Activated CD4-positive, alpha-beta T cell treated with anti-CD3 and anti-CD28 coated beads, Interleukin-2, amount 10 ng/mL, durations not matched to agents 7 days and 5 days (primary cell): Measurements from ENCODE around the gene AFF1. TPM values are rescaled to one million over a fixed set of nuclear protein-coding genes. Genes with fewer than 3 reads are reported as not detected.

ENCODE experiments used
- CTCF ChIA-PET: fragments of 350-600 bp; sonication (Branson Sonifier 250); formaldehyde crosslinking; loops from one replicate; lab custom pipeline; 2021; ENCODE audit warnings: antibody characterized with exemption; lab: Charles Lee
- POLR2A ChIA-PET: fragments of 350-600 bp; sonication (Branson Sonifier 250); formaldehyde crosslinking; loops from one replicate; lab custom pipeline; 2021; ENCODE audit warnings: antibody characterized with exemption; lab: Charles Lee
- DNase-seq: peaks from one replicate; pipeline ENCODE4 v3.0.0-alpha.2; 2020
- H3K27ac Mint-ChIP-seq: one replicate; pipeline ENCODE4 v1.8.0; 2021; ENCODE audit warnings: mild to moderate bottlenecking, moderate library complexity, mixed read lengths
- H3K27me3 Mint-ChIP-seq: one replicate; pipeline ENCODE4 v1.8.0; 2021; ENCODE audit warnings: mixed read lengths
- H3K36me3 Mint-ChIP-seq: one replicate; pipeline ENCODE4 v1.8.0; 2021; ENCODE audit warnings: low read depth, mixed read lengths
- H3K4me1 Mint-ChIP-seq: one replicate; pipeline ENCODE4 v1.8.0; 2021; ENCODE audit warnings: mixed read lengths
- H3K4me3 Mint-ChIP-seq: one replicate; pipeline ENCODE4 v1.8.0; 2021; ENCODE audit warnings: mild to moderate bottlenecking, moderate library complexity, mixed read lengths
- H3K9me3 Mint-ChIP-seq: one replicate; pipeline ENCODE4 v1.8.0; 2021; ENCODE audit warnings: mixed read lengths
- total RNA-seq, 2 experiments: library from RNA; stranded (reverse); gene quantifications; one replicate each; pipeline ENCODE4 v1.2.3, GENCODE V29; 2021

Gene AFF1
- total RNA-seq, 2 experiments from 2014 or later: 71.4 to 74.5 TPM

- DNase-seq: no peak
- H3K36me3 Mint-ChIP-seq: peaks cover 25% of the 10 kb centered on the region
- H3K27me3 Mint-ChIP-seq: no peaks in the 10 kb centered on the region
- no peaks in the 10 kb centered on the region for H3K9me3 Mint-ChIP-seq
- no peak overlapping the region for H3K27ac Mint-ChIP-seq
- ChIA-PET CTCF (no interaction called here), POLR2A (no interaction called here)
- no peak overlapping the region for H3K4me3 Mint-ChIP-seq
- peaks cover 32% of the 10 kb centered on the region for H3K4me1 Mint-ChIP-seq
Measured at GRCh38 chr4:87100168-87100567, 165.4 kb downstream of the AFF1 start.

DNA sequence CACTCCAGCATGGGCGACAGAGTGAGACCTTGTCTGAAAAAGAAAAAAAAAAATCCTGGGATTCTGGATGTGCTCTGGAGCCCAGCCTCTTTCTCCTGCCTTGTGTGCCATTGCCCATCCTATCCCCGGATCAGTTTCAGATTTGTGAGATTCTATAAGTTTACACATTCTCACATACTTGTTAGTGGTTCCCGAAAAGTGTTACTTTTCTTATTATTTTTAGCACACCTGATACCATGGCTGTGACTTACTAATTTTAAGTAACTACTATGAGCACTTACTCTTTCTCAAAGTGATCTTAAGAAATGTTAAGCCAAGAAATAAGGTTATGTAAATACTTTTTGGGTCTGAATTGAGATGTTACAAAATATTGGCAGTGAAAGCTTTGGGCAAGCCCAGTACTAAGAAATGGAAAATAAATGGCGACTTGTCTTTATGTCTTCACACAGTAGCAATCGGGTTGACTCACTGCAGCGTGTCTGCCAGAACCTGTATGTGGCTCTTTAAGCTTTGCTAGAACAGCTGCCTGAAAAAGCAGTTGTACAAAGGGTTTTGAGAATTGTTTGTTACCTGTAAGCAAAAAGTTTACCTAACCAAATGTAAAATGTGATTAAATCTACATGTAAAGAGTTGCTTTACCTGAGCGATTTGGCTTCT is 166.9 kb downstream of the AFF1 start:
- Mint-ChIP-seq H3K36me3 (peaks cover 30% of the 10 kb centered on the region), H3K9me3 (no peaks in the 10 kb centered on the region), H3K27me3 (no peaks in the 10 kb centered on the region), H3K4me1 (peaks cover 37% of the 10 kb centered on the region), H3K27ac (no peak overlapping the region), H3K4me3 (no peak overlapping the region)
- ChIA-PET POLR2A (no interaction called here), CTCF (no interaction called here)
- no peak for DNase-seq

GRCh38 chr4:87103086-87103485 is 168.3 kb downstream of the AFF1 start:
- Mint-ChIP-seq H3K9me3 (no peaks in the 10 kb centered on the region), H3K27ac (peak overlapping the region; percentile 67), H3K36me3 (peaks cover 40% of the 10 kb centered on the region), H3K27me3 (no peaks in the 10 kb centered on the region), H3K4me1 (peaks cover 41% of the 10 kb centered on the region), H3K4me3 (no peak overlapping the region)
- CTCF ChIA-PET: interaction anchor here (0.9 kb wide), 1 partner anchor 10 kb away, joined by 3 read pairs; no protein-coding TSS in a partner anchor
- POLR2A ChIA-PET: no interaction called here
- no peak for DNase-seq

DNA sequence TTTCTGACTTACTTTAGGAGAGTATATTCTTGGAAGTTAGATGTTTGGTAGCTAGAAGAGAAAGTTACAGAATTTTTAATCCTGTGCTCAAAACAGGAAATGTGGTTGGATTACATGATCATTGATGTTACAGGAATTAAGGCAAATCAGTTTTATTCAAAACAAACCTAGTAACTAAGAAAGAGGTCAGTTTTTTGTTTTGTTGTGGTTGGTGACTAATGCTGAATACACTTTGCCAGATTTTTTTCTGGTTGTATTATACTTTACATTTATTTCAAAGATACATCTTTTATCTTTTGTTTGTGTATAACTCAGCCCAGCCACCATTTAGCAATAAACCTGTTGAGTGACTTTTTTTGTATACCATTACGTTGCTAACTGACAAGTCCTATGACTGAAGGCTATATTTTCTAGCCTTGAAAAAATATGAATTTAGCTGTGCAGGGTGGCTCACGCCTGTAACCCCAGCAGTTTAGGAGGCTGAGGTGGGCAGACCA is 168.9 kb downstream of the AFF1 start:
- DNase-seq: no peak
- no peak overlapping the region for H3K4me3 Mint-ChIP-seq
- H3K4me1 Mint-ChIP-seq: peaks cover 41% of the 10 kb centered on the region
- CTCF ChIA-PET: interaction anchor here (0.5 kb wide), 1 partner anchor 151 kb away, joined by 3 read pairs; no protein-coding TSS in a partner anchor
- no peaks in the 10 kb centered on the region for H3K27me3 Mint-ChIP-seq
- H3K36me3 Mint-ChIP-seq: peaks cover 42% of the 10 kb centered on the region
- peak overlapping the region; percentile 67 for H3K27ac Mint-ChIP-seq
- POLR2A ChIA-PET: no interaction called here
- no peaks in the 10 kb centered on the region for H3K9me3 Mint-ChIP-seq

DNA sequence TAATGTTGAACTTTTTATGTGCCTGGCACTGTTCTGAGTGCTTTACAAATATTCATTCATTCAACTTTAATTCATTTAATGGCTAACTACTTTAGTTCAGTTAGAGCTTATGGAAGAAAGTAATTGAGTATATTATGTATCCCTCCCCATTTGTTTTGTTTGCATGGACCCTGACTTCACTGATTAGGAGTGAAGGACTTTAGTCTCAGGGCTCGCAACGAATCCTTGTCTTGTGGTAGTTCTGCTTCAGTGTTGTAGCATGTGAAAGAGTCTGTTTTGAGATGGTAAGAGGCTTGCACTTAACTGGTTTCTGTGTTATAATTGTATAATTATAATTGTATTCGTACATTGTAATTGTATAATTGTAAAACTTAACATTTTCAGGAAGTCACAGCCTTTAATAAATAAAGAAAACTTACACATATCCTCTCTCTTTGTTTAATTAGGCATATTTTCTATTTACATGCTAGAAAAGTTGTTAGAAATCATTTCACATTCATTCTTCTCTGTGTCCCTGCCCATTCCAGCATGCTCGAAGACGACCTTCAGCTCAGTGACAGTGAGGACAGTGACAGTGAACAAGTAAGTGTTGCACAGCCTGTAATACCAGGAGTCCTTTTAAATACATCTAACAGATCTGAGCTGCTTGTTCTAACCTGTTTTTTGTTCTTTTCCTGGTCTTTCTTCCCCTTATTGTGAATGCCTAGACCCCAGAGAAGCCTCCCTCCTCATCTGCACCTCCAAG is 170.5 kb downstream of the AFF1 start:
- no peak for DNase-seq
- Mint-ChIP-seq H3K9me3 (no peaks in the 10 kb centered on the region), H3K27me3 (no peaks in the 10 kb centered on the region), H3K36me3 (peaks cover 42% of the 10 kb centered on the region), H3K27ac (no peak overlapping the region), H3K4me3 (no peak overlapping the region), H3K4me1 (peaks cover 37% of the 10 kb centered on the region)
- ChIA-PET POLR2A (no interaction called here), CTCF (interaction anchor here (1.0 to 1.9 kb wide), 2 partner anchors 12 kb away, joined by 3 to 5 read pairs; no protein-coding TSS in a partner anchor)

DNA sequence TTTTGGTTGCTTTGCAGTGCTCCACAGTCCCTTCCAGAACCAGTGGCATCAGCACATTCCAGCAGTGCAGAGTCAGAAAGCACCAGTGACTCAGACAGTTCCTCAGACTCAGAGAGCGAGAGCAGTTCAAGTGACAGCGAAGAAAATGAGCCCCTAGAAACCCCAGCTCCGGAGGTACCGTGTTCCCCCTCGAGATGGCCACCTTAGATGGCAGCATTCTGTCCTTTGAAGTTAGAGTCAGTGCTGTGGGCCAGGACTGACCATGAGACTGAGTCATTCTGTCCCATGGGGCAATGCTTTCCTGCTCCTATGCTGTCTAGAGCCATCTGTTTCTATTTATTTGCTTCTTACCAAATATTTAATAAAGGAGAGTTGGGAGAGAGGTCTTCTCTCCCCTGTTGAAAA is 173.3 kb downstream of the AFF1 start:
- ChIA-PET CTCF (no interaction called here), POLR2A (no interaction called here)
- no peak overlapping the region for H3K4me3 Mint-ChIP-seq
- H3K27me3 Mint-ChIP-seq: no peaks in the 10 kb centered on the region
- peaks cover 50% of the 10 kb centered on the region for H3K36me3 Mint-ChIP-seq
- no peak overlapping the region for H3K27ac Mint-ChIP-seq
- peaks cover 43% of the 10 kb centered on the region for H3K4me1 Mint-ChIP-seq
- DNase-seq: no peak
- H3K9me3 Mint-ChIP-seq: no peaks in the 10 kb centered on the region

- Mint-ChIP-seq H3K27ac (no peak overlapping the region), H3K9me3 (no peaks in the 10 kb centered on the region), H3K36me3 (peaks cover 48% of the 10 kb centered on the region), H3K27me3 (no peaks in the 10 kb centered on the region), H3K4me1 (peaks cover 35% of the 10 kb centered on the region), H3K4me3 (no peak overlapping the region)
- no peak for DNase-seq
- POLR2A ChIA-PET: no interaction called here
- CTCF ChIA-PET: no interaction called here
Measured at GRCh38 chr4:87109121-87109520, 174.3 kb downstream of the AFF1 start.

DNA sequence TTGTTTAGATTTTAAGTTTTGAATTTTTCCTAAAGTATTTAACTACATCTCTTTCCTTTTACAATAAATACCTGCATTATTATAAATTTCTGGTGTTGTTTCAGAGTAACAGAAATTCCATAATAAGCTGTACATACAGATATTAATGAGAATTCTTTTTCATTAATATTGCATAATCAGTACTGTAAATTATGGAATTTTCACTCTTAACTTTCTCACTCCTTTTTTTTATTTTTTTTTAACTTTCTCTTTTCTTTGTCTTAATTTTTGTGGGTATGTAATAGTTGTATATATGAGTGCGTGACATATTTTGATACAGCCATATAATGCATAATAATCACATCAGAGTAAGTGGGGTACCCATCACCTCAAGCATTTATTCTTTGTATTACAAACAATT is 175.1 kb downstream of the AFF1 start:
- H3K4me3 Mint-ChIP-seq: no peak overlapping the region
- ChIA-PET POLR2A (no interaction called here), CTCF (no interaction called here)
- peaks cover 26% of the 10 kb centered on the region for H3K4me1 Mint-ChIP-seq
- no peak for DNase-seq
- H3K27me3 Mint-ChIP-seq: no peaks in the 10 kb centered on the region
- no peaks in the 10 kb centered on the region for H3K9me3 Mint-ChIP-seq
- H3K36me3 Mint-ChIP-seq: peaks cover 52% of the 10 kb centered on the region
- no peak overlapping the region for H3K27ac Mint-ChIP-seq

DNA sequence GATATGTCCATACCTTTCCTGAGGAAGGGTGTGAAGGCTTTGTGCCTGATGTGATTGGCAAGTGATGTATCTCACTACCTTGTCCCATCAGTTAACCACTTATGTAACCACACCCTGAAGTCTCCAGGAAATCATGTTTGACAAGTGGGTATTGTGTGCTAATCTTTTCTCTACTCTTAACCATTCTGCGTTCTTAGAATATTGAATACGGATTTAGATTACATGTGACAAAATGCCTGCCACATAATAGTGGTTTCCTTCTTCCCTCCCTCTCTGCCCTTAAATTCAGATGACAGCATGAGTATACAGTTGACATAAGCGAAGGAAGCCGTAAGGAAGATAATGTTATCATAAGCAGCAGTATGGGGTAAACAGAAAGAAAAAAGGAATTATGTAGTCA is 177.3 kb downstream of the AFF1 start:
- no peaks in the 10 kb centered on the region for H3K9me3 Mint-ChIP-seq
- no peak overlapping the region for H3K4me3 Mint-ChIP-seq
- no peak overlapping the region for H3K27ac Mint-ChIP-seq
- POLR2A ChIA-PET: no interaction called here
- CTCF ChIA-PET: no interaction called here
- no peaks in the 10 kb centered on the region for H3K27me3 Mint-ChIP-seq
- DNase-seq: no peak
- H3K4me1 Mint-ChIP-seq: peaks cover 14% of the 10 kb centered on the region
- peaks cover 57% of the 10 kb centered on the region for H3K36me3 Mint-ChIP-seq

DNA sequence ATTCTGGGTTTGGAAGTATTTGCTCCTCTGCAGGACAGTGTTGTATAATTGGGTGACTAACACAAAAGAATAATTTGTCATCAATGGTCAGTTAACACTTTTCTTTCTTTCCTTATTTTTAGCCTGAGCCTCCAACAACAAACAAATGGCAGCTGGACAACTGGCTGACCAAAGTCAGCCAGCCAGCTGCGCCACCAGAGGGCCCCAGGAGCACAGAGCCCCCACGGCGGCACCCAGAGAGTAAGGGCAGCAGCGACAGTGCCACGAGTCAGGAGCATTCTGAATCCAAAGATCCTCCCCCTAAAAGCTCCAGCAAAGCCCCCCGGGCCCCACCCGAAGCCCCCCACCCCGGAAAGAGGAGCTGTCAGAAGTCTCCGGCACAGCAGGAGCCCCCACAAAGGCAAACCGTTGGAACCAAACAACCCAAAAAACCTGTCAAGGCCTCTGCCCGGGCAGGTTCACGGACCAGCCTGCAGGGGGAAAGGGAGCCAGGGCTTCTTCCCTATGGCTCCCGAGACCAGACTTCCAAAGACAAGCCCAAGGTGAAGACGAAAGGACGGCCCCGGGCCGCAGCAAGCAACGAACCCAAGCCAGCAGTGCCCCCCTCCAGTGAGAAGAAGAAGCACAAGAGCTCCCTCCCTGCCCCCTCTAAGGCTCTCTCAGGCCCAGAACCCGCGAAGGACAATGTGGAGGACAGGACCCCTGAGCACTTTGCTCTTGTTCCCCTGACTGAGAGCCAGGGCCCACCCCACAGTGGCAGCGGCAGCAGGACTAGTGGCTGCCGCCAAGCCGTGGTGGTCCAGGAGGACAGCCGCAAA is 179.6 kb downstream of the AFF1 start:
- no peak for DNase-seq
- Mint-ChIP-seq H3K36me3 (peaks cover 51% of the 10 kb centered on the region), H3K27ac (peak overlapping the region; percentile 31), H3K4me3 (no peak overlapping the region), H3K4me1 (peaks cover 13% of the 10 kb centered on the region), H3K27me3 (no peaks in the 10 kb centered on the region), H3K9me3 (no peaks in the 10 kb centered on the region)
- ChIA-PET CTCF (no interaction called here), POLR2A (no interaction called here)

- POLR2A ChIA-PET: no interaction called here
- Mint-ChIP-seq H3K36me3 (peaks cover 63% of the 10 kb centered on the region), H3K4me1 (peaks cover 17% of the 10 kb centered on the region), H3K27me3 (no peaks in the 10 kb centered on the region), H3K4me3 (no peak overlapping the region), H3K9me3 (no peaks in the 10 kb centered on the region), H3K27ac (no peak overlapping the region)
- no peak for DNase-seq
- CTCF ChIA-PET: no interaction called here
Measured at GRCh38 chr4:87116231-87116630, 181.4 kb downstream of the AFF1 start.

DNA sequence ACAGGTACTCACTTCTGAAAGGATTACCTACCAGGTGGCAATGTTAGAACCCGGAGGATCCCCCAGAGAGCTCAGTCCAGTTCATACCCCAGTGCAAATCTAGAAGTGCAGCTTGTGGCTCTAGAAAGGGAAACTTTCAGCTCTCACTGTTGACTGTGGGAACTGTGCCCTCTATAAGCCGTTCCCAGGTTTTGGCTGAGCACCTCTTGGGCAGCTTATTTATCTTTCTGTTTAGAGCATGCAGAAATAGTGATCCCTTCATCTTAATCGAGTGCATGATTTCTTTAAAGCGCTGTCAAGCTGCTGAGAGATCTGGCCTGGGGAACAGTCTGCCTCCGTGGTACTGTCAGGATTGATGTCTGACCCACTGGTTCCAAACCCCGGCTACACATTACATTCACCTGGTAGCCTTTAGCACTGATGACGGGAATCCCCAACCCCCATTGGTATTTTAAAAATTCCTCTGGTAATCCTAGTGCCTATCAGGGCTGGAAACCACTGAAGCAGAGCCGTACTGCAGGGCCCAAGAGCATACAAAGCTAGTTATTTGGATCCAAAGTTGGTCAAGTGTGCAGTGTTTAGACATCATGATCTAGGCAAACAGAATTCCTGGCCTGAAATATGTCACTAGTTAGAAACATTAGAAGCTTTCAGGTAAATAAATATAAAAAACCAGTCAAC is 182.4 kb downstream of the AFF1 start:
- H3K36me3 Mint-ChIP-seq: peaks cover 57% of the 10 kb centered on the region
- H3K27ac Mint-ChIP-seq: peak overlapping the region; percentile 25
- no peaks in the 10 kb centered on the region for H3K9me3 Mint-ChIP-seq

More for the DNA sequence above, 182.4 kb downstream of the AFF1 start:
- Mint-ChIP-seq H3K4me1 (peaks cover 14% of the 10 kb centered on the region), H3K4me3 (no peak overlapping the region), H3K27me3 (no peaks in the 10 kb centered on the region)
- ChIA-PET CTCF (interaction anchor here (0.9 to 1.4 kb wide), 4 partner anchors 11 to 179 kb away, joined by 3 to 4 read pairs (median 4); no protein-coding TSS in a partner anchor), POLR2A (no interaction called here)
- no peak for DNase-seq
